ENCODE data around the gene ABHD16A. TPM values are rescaled to one million over a fixed set of nuclear protein-coding genes. Genes with fewer than 3 reads are reported as not detected.

Gene ABHD16A
- total RNA-seq, 1 experiment from 2014 or later = 47.2 TPM

DNA sequence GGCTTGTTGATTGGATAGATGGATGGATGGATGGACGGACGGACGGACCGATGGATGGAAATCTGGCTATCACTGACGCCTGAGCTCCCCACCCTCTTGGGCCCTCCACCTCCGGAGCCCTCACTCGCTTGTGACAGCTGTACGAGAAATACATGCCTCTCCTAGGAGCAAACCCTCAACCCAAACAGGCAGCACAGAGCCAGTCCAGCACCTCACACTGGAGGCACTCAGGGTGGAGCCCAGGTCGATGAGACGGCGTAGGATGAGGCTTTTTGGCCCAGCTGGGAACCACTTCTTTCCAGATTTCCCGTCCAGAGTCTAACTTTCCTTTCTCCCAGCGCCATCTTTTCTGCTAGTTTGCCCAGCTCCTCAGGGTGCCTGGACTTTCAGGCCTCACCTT is 19.5 kb downstream of the ABHD16A start:
- intact Hi-C loops (cut with micrococcal nuclease; ENCODE audit: unreplicated experiment) (loop anchor here (5.0 kb wide), 2 partner anchors 89 to 149 kb away; no protein-coding TSS in a partner anchor), in situ Hi-C loops (cut with HindIII; ENCODE audit: low pct_unique_long_range_greater_than_20kb, low sequenced_read_pairs) (no loop called here)
- Histone ChIP-seq H3K27me3 (ENCODE audit: control insufficient read depth, insufficient read depth, low read length) (no peaks in the 10 kb centered on the region), H3K27ac (ENCODE audit: low read length) (no peak overlapping the region), H3K4me3 (ENCODE audit: low read depth in 2 of 2, low read length in 2 of 2) (no peak overlapping the region), H3K4me1 (ENCODE audit: control insufficient read depth, insufficient read depth, low read length) (peaks cover 4% of the 10 kb centered on the region; the same call in 1 of the 2 replicates), H3K36me3 (ENCODE audit: control insufficient read depth, insufficient read depth, low read length) (0 out of 2 replicates have a peak, but pooled peaks cover 2% of the 10 kb centered on the region), H3K9me3 (ENCODE audit: control insufficient read depth, insufficient read depth, low read depth, low read length) (no peaks in the 10 kb centered on the region)
- POLR2A ChIA-PET = no interaction called here
- BruUV-seq (replicated peaks) = no TSS peak
- ATAC-seq = no peak
- TF ChIP-seq SIN3A (IDR thresholded peaks at IDR 0.05; ENCODE audit: borderline replicate concordance, insufficient read depth, low read depth, low read length) (no peak), REST (IDR thresholded peaks at IDR 0.05; ENCODE audit: insufficient read depth in 1 of 2, low read depth in 2 of 2, low read length in 1 of 2) (no peak), TCF7L2 (IDR thresholded peaks at IDR 0.05; ENCODE audit: low read depth, low read length) (no peak), POLR2AphosphoS5 (IDR thresholded peaks at IDR 0.05; ENCODE audit: low read depth, low read length) (no peak)
- TF ChIP-seq, protein P1, sequence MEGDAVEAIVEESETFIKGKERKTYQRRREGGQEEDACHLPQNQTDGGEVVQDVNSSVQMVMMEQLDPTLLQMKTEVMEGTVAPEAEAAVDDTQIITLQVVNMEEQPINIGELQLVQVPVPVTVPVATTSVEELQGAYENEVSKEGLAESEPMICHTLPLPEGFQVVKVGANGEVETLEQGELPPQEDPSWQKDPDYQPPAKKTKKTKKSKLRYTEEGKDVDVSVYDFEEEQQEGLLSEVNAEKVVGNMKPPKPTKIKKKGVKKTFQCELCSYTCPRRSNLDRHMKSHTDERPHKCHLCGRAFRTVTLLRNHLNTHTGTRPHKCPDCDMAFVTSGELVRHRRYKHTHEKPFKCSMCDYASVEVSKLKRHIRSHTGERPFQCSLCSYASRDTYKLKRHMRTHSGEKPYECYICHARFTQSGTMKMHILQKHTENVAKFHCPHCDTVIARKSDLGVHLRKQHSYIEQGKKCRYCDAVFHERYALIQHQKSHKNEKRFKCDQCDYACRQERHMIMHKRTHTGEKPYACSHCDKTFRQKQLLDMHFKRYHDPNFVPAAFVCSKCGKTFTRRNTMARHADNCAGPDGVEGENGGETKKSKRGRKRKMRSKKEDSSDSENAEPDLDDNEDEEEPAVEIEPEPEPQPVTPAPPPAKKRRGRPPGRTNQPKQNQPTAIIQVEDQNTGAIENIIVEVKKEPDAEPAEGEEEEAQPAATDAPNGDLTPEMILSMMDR (IDR thresholded peaks at IDR 0.05) = no peak
- CTCF ChIA-PET = no interaction called here
- no peak for DNase-seq (ENCODE audit: low read depth, low spot score)

DNA sequence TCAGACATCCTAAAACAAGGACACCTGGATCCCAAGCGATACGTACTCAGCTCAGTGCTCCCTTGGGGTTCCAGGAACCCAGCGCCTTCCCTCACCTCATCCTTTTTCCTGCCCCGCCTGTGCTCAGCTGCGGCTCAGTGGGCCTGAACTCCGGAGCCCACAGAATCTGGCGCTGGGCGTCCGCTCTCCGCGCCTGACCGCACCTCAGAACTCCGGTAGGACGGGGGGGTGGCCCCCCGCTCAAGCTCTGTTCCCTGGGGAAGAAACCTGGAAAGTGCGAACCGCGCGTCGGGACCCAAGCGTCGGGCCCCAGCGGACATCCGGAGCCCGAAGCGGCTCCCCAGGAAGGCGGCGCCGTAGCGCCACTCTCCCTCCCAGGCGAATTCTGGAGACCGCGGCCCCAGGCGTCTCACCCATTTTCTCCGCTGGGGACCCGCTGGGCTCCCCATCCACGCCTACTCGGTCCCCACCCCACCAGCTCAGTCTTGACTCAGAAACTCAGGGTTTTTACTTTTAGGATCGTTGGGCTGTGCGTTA is 21.9 kb downstream of the ABHD16A start:
- CTCF ChIA-PET = interaction anchor here (0.6 kb wide), 1 partner anchor 13 kb away, joined by 3 read pairs; no protein-coding TSS in a partner anchor
- Histone ChIP-seq H3K9me3 (ENCODE audit: control insufficient read depth, insufficient read depth, low read depth, low read length) (no peaks in the 10 kb centered on the region), H3K27me3 (ENCODE audit: control insufficient read depth, insufficient read depth, low read length) (no peaks in the 10 kb centered on the region), H3K4me3 (ENCODE audit: low read depth in 2 of 2, low read length in 2 of 2) (no peak overlapping the region), H3K27ac (ENCODE audit: low read length) (no peak overlapping the region), H3K4me1 (ENCODE audit: control insufficient read depth, insufficient read depth, low read length) (peaks cover 4% of the 10 kb centered on the region; the same call in 1 of the 2 replicates), H3K36me3 (ENCODE audit: control insufficient read depth, insufficient read depth, low read length) (no peaks in the 10 kb centered on the region)
- TF ChIP-seq REST (IDR thresholded peaks at IDR 0.05; ENCODE audit: insufficient read depth in 1 of 2, low read depth in 2 of 2, low read length in 1 of 2) = no peak
- TF ChIP-seq TCF7L2 (IDR thresholded peaks at IDR 0.05; ENCODE audit: low read depth, low read length) = no peak
- no peak for TF ChIP-seq POLR2AphosphoS5 (IDR thresholded peaks at IDR 0.05; ENCODE audit: low read depth, low read length)
- no peak for TF ChIP-seq SIN3A (IDR thresholded peaks at IDR 0.05; ENCODE audit: borderline replicate concordance, insufficient read depth, low read depth, low read length)
- TF ChIP-seq, protein P1 (IDR thresholded peaks at IDR 0.05) = no peak
- ATAC-seq (no peak), DNase-seq (ENCODE audit: low read depth, low spot score) (no peak)
- POLR2A ChIA-PET = interaction anchor here (0.7 kb wide), 2 partner anchors 61 to 115 kb away, joined by 4 to 11 read pairs; no protein-coding TSS in a partner anchor
- intact Hi-C loops (cut with micrococcal nuclease; ENCODE audit: unreplicated experiment) (loop anchor here (5.0 kb wide), 2 partner anchors 91 to 151 kb away; no protein-coding TSS in a partner anchor), in situ Hi-C loops (cut with HindIII; ENCODE audit: low pct_unique_long_range_greater_than_20kb, low sequenced_read_pairs) (no loop called here)
- BruUV-seq (replicated peaks) = no TSS peak

Data from Panc1 (cell line).